DMS 273 (cell line): ENCODE results near the gene CEBPE.

Experiments
- DNase-seq: peaks from one replicate; lab custom pipeline; 2025; ENCODE audit not compliant: unreplicated experiment; lab: John Stamatoyannopoulos, UW

Gene CEBPE

DNA sequence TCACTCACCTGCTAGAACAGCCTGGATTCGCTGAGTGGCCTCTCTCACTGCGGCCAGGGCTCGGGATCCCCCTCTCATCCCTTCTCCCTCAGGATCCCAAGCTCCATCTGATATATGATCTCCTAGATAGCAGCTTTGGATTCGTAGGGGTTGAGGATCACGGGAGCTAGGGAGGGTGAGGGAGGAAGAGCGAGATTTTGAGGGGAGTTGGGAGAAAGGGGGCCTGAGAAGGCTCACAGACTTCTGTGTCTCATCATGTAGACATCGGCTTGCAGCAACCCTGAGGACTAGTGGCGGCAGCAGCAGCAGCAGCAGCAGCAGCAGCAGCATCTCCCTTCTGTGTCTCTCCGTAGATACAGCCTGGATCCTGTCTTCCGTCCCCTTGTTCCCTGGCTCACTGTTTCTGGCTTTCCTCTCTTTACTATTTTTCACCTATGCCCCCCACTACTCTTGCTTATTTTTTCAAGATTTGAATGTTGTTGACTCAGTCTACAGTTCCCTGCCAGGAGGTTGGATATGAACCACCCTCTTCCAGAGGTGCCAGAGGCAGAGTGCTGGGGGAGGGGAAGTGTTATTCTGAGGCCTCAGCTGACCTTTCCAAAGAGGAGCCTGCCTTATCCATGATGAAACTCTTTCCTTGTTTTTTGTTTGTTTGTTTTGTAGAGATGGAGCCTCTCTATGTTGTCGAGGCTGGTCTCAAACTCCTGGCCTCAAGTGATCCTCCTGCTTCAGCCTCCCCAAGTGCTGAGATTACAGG, 14.3 kb downstream of the CEBPE start, which contains the start of gene CIROP:
TSS of gene CIROP (minus strand) at position 399 of the 757 bp plus-strand sequence. CDS start at position 330, 69 bp downstream.
- DNase-seq = no peak

DNA sequence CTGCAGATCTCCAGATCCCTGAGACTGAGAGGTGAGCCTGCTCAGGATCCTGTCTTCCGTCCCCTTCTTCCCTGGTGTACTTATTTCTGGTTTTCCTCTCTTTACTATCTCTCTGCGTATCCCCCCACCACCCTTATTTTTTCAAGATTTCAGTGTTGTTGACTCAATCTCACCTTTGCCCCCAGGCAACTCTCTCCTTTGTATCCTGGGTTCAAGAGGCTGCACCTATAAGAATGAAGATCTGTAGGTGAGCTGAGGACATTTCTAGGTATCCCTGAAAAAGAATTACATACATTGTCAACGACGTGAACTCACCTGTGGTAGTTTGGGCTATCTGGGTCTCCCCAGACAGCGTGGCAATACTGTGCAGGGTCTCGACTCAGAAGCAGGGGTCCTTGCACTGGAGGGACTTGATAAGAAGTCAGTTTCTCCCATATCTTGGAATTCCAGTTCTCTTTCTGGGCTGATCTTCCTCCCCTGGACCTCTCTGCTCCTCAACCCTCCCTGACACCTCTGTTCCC, 14.9 kb downstream of the CEBPE start:
- no peak for DNase-seq

- no peak for DNase-seq
These were observed 15.5 kb downstream of the CEBPE start for GRCh38 chr14:23103581-23103980.

GRCh38 chr14:23102801-23103200, 16.3 kb downstream of the CEBPE start:
- no peak for DNase-seq

GRCh38 chr14:23101986-23102625, 16.9 kb downstream of the CEBPE start:
- no peak for DNase-seq

DNA sequence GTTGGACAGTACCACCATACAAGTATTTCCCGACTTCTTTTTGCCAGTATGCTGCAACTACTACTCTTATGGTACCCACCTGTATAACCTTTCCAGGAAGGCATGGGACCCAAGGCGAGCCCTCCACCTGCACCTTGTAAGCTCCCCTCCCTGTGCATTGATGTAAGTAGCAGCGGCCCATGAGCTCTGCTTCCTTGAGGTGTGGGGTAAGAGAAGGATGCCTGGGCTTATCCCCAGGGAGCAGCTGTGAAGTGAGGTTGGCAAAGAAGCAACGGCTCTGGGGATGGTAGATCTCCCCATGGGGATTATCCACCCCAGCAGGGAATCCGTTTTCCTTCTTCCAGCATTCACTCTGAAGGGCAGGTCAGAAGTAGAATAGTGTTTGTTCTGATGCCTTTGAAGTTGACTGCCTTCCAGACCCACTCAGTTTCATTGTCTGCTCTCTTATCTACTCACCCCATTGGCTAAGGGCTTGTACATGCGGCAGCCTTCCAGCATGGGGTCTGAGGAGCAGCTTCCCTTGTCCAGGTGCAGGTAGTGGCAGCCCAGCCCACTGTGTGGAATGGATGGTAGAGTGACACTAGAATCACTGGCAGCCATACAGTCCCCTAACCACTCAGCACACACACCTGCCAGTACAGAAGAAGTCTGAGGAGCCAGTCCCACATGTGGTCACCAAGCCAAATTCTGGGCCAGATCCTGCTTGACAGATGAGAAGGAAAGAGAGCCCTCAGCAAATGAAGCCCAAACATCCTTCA, 17.7 kb downstream of the CEBPE start:
- no peak for DNase-seq

- peak; percentile 30 for DNase-seq
These were observed 19.7 kb downstream of the CEBPE start for GRCh38 chr14:23099212-23099861.

DNA sequence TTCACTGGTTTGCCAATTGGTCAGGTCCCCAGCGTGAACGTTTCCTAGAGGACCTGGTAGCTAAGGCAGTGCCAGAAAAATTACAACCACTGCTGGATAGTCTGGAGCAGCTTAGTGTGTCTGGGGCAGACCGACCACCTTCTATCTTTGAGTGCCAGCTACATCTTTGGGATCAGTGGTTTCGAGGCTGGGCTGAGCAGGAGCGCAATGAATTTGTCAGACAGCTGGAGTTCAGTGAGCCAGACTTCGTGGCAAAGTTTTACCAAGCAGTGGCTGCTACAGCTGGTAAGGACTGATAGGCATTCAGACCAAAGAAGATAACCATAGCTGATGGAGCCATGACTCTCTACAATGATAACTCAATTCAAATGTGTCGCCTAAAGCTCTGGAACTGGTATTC, 21.3 kb downstream of the CEBPE start:
- no peak for DNase-seq

DNA sequence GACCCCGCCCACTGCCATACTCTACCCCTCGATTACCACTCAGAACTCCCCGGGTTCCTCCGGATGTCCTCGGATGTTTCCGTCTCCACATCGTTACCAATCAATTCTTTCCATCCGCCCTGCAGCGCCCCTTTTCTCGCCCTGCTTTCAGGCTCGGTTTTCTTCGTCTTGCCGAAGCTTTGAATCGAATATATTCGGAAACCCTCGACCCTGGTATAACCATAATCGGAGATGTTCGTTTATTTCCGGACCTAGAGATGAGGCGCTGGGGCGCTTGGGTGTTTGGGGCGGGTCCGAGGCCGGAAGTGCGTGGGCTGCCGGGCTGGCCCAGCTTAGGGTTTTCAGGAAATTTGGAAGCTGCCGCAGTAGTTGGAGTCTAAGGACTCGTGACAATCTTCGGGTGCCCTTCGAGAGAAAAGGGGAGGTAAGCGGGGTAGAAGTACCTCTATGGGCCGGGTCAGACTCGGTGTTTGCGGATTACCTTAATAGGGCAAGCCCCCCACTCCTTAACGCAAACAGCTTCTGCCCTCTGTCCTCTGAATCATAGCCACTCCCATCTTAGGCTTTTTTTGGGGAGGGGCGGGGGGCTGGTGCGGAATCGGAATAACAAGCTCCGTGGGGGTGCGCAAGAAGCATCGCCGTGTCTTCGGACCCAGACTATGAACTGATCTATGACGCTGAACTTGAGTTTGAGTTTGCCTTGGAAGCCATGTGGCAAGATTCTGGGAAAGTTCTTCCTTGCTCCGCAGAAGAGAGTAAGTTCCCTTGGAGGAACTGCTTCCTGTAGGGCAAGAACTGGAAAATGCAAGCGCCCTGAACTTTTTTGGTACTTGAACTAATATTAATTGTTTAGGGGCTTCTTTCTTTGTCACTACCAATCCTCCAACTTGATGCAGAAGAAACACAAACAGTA, 23.6 kb downstream of the CEBPE start, which contains the start of gene C14orf119:
TSS of gene C14orf119 (plus strand) at position 310 of the 913 bp plus-strand sequence. CDS start 2,154 bp downstream, outside the sequence.
- no peak for DNase-seq

- no peak for DNase-seq
These were observed 24.3 kb downstream of the CEBPE start, which contains the start of gene ACIN1 for GRCh38 chr14:23094666-23095195. TSS of gene ACIN1 (minus strand) at chr14:23095136. CDS start at chr14:23095112, 24 bp downstream.

- DNase-seq = no peak
These were observed 24.9 kb downstream of the CEBPE start for GRCh38 chr14:23093991-23094665.

- no peak for DNase-seq
These were observed 25.5 kb downstream of the CEBPE start for GRCh38 chr14:23093526-23093925.

GRCh38 chr14:23093104-23093503, 26.0 kb downstream of the CEBPE start:
- no peak for DNase-seq

DNA sequence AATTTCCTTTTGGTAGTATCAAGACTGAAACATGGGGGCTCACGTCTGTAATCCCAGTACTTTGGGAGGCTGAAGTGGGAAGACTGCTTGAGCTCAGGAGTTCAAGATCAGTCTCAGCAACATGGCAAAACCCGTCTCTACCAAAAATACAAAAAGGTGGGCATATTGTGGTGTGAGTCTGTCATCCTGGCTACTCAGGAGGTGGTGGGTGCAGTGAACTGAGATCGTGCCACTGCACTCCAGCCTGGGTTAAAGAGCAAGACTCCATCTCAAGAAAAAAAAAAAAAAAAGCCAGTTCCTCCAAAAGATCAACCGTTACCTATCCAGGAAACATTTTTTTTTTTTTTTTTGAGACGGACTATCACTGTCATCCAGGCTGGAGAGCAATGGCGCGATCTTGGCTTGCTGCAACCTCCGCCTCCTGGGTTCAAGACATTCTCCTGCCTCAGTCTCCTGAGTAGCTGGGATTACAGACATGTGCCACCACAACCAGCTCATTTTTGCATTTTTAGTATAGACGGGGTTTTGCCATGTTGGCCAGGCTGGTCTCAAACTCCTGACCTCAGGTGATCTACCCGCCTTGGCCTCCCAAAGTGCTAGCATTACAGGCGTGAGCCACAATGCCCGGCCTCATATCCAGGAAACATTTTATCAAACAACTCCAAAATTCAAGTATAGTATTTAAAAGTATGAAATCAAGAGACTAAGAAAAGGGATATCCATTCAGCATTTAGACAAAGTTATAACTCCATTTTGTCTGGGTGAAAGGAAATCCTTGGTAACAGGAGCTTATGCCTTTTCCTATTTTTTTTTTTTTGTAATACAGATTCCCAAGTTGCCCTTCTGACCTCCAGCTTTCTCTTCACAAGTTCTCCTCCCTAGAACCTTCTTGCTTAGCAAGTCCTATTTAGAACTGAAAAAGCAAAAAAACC, 27.5 kb downstream of the CEBPE start:
- no peak for DNase-seq

DNA sequence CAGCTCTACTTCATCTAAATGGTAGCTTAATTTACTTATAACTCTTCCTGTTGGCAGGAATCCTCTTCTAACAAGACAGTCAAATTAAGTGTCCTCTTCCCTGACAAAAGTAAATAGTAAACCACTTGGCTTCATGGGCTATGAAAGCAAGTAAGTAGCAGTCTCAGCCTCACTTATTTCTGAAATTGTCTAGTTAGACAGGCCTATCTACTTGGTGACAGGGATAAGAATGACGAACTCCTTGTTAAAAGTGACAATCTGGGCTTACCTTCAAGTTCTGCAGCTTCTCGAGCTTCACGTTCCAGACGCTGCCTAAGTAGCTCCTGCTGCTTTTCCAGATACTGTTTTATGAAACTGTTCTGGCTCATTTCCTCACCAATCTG, 28.8 kb downstream of the CEBPE start:
- DNase-seq = no peak

DNA sequence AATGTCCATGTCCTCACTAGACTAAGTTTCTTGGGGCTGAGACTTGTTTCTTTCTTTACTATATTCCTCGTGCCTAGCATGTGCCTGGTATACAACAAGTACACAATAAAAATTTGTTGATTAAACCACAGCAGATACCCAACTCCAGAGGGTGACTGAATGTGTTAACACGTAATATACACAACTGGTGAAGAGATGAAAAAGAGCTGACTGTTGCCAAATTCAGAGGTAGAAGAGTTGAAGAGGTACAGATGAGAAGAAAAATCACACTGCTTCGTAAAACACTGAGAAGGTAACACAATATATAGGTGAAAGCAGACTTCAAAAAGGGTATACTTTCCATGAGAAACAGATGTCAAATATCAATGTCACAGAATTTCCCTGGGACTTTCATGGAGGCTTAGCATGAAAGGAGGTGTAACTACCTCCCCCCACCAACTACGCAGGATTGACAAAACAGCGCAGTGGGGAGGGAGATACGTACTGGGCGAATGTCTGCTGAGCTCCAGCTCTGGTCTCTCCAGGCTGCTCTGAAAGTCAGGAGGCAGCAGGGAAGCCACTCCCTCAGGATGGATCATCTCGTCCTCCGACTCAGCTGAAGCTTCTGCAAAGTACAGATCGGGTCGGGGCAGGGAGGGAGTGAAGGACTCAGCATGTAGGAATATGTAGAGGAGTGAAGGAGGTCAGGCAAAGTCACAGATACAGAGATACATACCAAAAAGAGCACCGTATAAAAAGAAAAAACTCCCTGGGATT, 29.4 kb downstream of the CEBPE start:
- DNase-seq = no peak

- DNase-seq = no peak
These were observed 32.5 kb downstream of the CEBPE start for GRCh38 chr14:23086565-23086964.
